Heart left ventricle (tissue), 16 donors: ENCODE data around the gene PARD3B. TPM values are rescaled to one million over a fixed set of nuclear protein-coding genes. Genes with fewer than 3 reads are reported as not detected.

ENCODE experiments used
- ATAC-seq, 4 donors: fragments of 200-7000 bp; cut with Tn5 transposase; one replicate each; pipeline ENCODE4 v1.9.1; 2020 to 2022; ENCODE audit warnings: moderate library complexity in 4 of 4, mild to moderate bottlenecking in 3 of 4, moderate number of reproducible peaks in 1 of 4
- DNase-seq, 5 donors: peaks; one replicate each; pipeline ENCODE4 v3.0.0-alpha.2; 2020
- H3K27ac ChIP-seq, 12 donors: fragments of 200-600 bp; sonication (generic) in 4 of 12; one replicate each; pipeline versions ENCODE4 v1.5.0 to v1.8.0; 2016 to 2022; ENCODE audit warnings: mild to moderate bottlenecking in 2 of 12
- H3K27me3 ChIP-seq, 9 donors: fragments of 200-600 bp; sonication (generic) in 2 of 9; one replicate each; pipeline versions ENCODE4 v1.5.1 to v1.8.0; 2016 to 2022; ENCODE audit warnings: mild to moderate bottlenecking in 3 of 9
- H3K36me3 ChIP-seq, 9 donors: fragments of 200-600 bp; sonication (generic) in 2 of 9; one replicate each; pipeline versions ENCODE4 v1.5.0 to v1.8.0; 2018 to 2022; ENCODE audit warnings: mild to moderate bottlenecking in 2 of 9
- H3K4me1 ChIP-seq, 12 donors: fragments of 200-600 bp; sonication (generic) in 4 of 12; one replicate each; pipeline versions ENCODE4 v1.5.0 to v1.8.0; 2016 to 2022; ENCODE audit warnings: mild to moderate bottlenecking in 3 of 12
- H3K4me3 ChIP-seq, 12 donors: fragments of 200-600 bp; sonication (generic) in 4 of 12; one replicate each; pipeline versions ENCODE4 v1.5.0 to v1.8.0; 2017 to 2022; ENCODE audit warnings: mild to moderate bottlenecking in 9 of 12, moderate library complexity in 4 of 12
- H3K9me3 ChIP-seq, 12 donors: fragments of 200-600 bp; sonication (generic) in 4 of 12; one replicate each; pipeline versions ENCODE4 v1.5.0 to v1.8.0; 2016 to 2022; ENCODE audit warnings: mild to moderate bottlenecking in 1 of 12
- POLR2A ChIP-seq, 2 donors: fragments of 450-650 bp; IDR thresholded peaks; one replicate each; pipeline ENCODE4 v1.6.1; 2017; ENCODE audit warnings: antibody characterized with exemption in 2 of 2, mild to moderate bottlenecking in 2 of 2, moderate library complexity in 2 of 2
- WGBS, 4 donors: extraction: QIAGEN DNeasy Blood & Tissue Kit in 2 of 4; methylation state at CpG; one replicate each; pipeline versions ENCODE4 v1.1.5 to v1.1.7; 2013 to 2018; 5-methylcytosine and 5-hydroxymethylcytosine counted together
- intact Hi-C, 10 donors: fragments of 100-400 bp; cut with DNase I; formaldehyde crosslinking; loops; one replicate each; pipeline versions ENCODE4 v1.11.1 to v1.14.2; 2022
- polyA plus RNA-seq, 2 donors: library from polyadenylated mRNA; stranded (reverse); fragments of 200-250 nt; gene quantifications; one replicate each; pipeline ENCODE4 v1.2.3, GENCODE V29; 2013
- total RNA-seq, 9 donors: library from RNA; depleted of rRNA in 2 of 9; stranded (reverse); fragments of >200 nt in 2 of 9; fragmentation: NEBNext Ultra II Directional in 3 of 9; extraction: Animal tissue kit (Norgen Biotek cat#: 25700) in 3 of 9; gene quantifications; one replicate each; pipeline versions ENCODE4 v1.1.0 to v1.2.4, GENCODE V29; 2016 to 2023
- TF ChIP-seq, protein P1 (sequence below), 12 donors: fragments of 200-600 bp; sonication (generic) in 4 of 12; IDR thresholded peaks; one replicate each; pipeline versions ENCODE4 v1.5.0 to v1.8.0; 2018 to 2022; ENCODE audit warnings: antibody characterized with exemption in 12 of 12, mild to moderate bottlenecking in 5 of 12
- donor health status: ischemic (EF 13 %, LVEDD 7.1; RV severe dilation, severe dysfunction).
- donor health status: healthy with polysubstance abuse.
- donor health status: DM: no; HTN: yes; CAD: no.
- donor health status: DM: no; HTN: no; CAD: no.
- donor health status: ischemic (EF 25% LVEDD 6.9; RV normal size, moderate dysfunction).
- donor health status: ischemic (EF 25% LVEDD 5.7; RV mildly dilated, moderate dysfunction).
- donor health status: healthy.
- donor health status: DM: yes; HTN: yes; CAD: no.
- donor health status: ischemic (EF 35%, LVEDD 5.7; RV mildly dilated, moderate dysfunction).
- donor health status: nonischemic (EF 11% LVEDD 7.7; RV severe dilation, severe dysfunction).
- donor health status: DM: yes; HTN: yes; CAD: no.
- donor health status: PGD.
- donor health status: ischemic (EF 29% LVEDD 5.4; RV normal size, mild dysfunction).
- donor health status: nonischemic (EF 23%, LVEDD 6.1; RV moderate dilation, normal function).

Gene PARD3B
- total and polyA plus RNA-seq, 11 donors: 0.71 to 15.1 (median 6.2) TPM

DNA sequence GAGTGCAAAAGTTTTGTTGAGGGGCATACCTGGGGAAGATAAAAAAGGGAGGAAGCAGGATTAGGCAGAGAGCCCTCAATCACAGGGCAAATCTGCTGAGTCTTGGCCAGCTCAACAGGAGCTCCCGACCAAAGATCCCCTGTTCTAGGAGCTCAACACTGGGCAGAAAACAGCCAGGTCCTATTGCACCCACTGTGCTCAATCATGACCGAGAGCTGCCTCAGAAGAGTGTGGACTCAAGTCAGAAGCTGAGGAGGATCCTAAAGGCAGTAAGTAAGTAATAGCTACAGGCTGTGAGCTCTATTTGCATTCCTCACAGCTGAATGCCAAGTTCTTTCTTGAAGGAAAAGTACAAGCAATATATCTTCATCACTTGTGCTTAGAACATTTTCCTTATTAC is 802.6 kb downstream of the PARD3B start:
- DNase-seq (no peak), ATAC-seq (no peak)
- TF ChIP-seq POLR2A (IDR thresholded peaks at IDR 0.05): no peak
- TF ChIP-seq, protein P1, sequence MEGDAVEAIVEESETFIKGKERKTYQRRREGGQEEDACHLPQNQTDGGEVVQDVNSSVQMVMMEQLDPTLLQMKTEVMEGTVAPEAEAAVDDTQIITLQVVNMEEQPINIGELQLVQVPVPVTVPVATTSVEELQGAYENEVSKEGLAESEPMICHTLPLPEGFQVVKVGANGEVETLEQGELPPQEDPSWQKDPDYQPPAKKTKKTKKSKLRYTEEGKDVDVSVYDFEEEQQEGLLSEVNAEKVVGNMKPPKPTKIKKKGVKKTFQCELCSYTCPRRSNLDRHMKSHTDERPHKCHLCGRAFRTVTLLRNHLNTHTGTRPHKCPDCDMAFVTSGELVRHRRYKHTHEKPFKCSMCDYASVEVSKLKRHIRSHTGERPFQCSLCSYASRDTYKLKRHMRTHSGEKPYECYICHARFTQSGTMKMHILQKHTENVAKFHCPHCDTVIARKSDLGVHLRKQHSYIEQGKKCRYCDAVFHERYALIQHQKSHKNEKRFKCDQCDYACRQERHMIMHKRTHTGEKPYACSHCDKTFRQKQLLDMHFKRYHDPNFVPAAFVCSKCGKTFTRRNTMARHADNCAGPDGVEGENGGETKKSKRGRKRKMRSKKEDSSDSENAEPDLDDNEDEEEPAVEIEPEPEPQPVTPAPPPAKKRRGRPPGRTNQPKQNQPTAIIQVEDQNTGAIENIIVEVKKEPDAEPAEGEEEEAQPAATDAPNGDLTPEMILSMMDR (IDR thresholded peaks at IDR 0.05): no peak
- Histone ChIP-seq H3K4me1 (no peaks in the 10 kb centered on the region), H3K36me3 (no peaks in the 10 kb centered on the region), H3K9me3 (no peaks in the 10 kb centered on the region), H3K27ac (no peak overlapping the region), H3K27me3 (no peaks in the 10 kb centered on the region), H3K4me3 (no peak overlapping the region)
- WGBS, 4 donors: 75 to 84% (median 78%) methylated on average over 2 of the region's 2 CpGs
- intact Hi-C loops: no loop called here

DNA sequence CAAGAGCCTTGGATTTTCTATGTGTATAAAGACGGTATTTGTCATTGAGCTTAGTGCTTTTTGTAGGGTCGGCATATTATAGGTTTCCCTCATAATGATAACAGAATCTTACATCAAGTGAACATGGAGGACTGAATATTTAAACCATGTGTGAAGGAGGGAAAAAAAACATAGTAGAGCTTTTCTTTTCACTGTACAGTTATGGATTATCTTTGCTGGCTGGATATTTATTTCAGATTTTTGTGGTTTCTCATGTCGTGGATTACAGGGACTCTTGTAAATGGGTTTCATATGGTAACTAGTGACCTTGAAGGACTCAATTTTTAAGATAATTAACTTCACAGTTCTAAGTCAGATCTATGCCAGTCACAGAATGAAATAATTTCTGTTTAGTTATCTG is 806.8 kb downstream of the PARD3B start:
- 89 to 93% (median 91%) methylated on average over 3 of the region's 3 CpGs for WGBS, 4 donors
- Histone ChIP-seq H3K36me3 (no peaks in the 10 kb centered on the region), H3K27ac (no peak overlapping the region), H3K9me3 (no peaks in the 10 kb centered on the region), H3K27me3 (no peaks in the 10 kb centered on the region), H3K4me3 (no peak overlapping the region), H3K4me1 (no peaks in the 10 kb centered on the region)
- DNase-seq (no peak), ATAC-seq (no peak)
- intact Hi-C loops: no loop called here
- TF ChIP-seq POLR2A (IDR thresholded peaks at IDR 0.05): no peak
- TF ChIP-seq, protein P1 (IDR thresholded peaks at IDR 0.05): no peak

DNA sequence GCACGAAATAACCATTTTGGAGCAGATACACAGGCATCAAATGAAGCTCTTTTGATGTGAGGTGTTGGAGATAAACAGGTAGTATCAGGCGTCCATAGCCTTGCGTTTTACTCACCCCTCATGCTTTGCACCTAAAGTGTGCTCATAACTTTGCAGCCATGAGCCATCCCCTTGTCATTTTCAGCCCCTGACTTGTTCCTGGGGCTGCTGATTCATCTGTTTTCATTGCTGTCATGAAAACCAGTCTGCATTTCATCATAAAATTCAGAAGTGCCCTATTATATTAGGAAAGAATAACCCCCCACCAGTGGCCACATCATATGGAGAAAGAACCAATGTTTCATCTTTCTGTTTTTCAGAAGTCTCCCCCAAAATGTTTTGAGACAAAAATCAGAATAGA is 807.3 kb downstream of the PARD3B start:
- no peaks in the 10 kb centered on the region for H3K9me3 ChIP-seq
- H3K27ac ChIP-seq: no peak overlapping the region
- DNase-seq (no peak), ATAC-seq (no peak)
- 94 to 100% (median 99%) methylated on average over 3 of the region's 3 CpGs for WGBS, 4 donors
- H3K27me3 ChIP-seq: no peaks in the 10 kb centered on the region
- H3K4me1 ChIP-seq: no peaks in the 10 kb centered on the region
- no peak overlapping the region for H3K4me3 ChIP-seq
- intact Hi-C loops: no loop called here
- TF ChIP-seq POLR2A (IDR thresholded peaks at IDR 0.05): no peak
- no peaks in the 10 kb centered on the region for H3K36me3 ChIP-seq

DNA sequence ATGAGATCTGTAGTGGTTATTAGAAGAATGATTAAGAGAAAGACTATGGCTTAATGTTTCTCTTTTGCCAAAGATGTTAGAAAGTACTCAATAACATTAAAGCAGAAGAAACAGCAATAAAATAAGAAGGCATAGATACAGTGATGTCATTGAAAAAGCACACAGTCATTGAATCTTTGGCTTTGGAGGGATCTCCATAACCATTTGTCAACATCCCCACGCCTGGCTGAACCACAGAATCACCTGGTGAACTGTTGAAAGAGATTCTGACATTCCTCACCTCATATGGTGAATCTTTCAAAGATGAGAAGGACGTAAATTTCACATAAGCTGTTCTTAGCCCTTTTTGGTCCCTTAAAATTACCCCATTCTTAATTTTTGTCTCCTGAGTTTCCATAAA is 812.5 kb downstream of the PARD3B start:
- TF ChIP-seq POLR2A (IDR thresholded peaks at IDR 0.05): no peak
- TF ChIP-seq, protein P1 (IDR thresholded peaks at IDR 0.05): no peak
- DNase-seq: no peak

DNA sequence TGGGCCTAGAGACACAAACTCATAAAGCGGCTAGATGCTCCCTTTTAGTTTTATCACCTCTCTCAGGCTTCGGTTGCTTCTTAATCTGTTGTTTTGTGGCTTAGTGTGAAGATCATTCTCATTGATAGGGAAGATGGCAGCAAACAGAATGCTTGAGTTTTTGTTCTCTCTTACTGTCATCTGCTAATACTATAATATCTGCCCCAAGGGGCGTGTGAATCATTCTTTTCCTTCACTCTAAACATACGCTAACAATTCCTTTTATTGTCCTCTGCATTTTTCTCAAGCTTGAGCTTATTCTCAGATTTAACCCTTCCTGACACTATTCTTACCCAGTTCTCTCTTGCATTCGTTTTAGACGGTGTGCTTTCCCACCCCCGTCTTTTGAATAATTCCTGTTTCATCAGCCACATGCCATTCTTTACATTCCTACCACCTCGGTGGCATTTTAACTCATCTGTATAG is 813.1 kb downstream of the PARD3B start:
- TF ChIP-seq, protein P1 (IDR thresholded peaks at IDR 0.05): no peak
- no peak for TF ChIP-seq POLR2A (IDR thresholded peaks at IDR 0.05)
- intact Hi-C loops: no loop called here
- Histone ChIP-seq H3K27ac (no peak overlapping the region), H3K36me3 (no peaks in the 10 kb centered on the region), H3K9me3 (no peaks in the 10 kb centered on the region), H3K27me3 (no peaks in the 10 kb centered on the region), H3K4me3 (no peak overlapping the region), H3K4me1 (no peaks in the 10 kb centered on the region)
- WGBS, 4 donors: 62 to 68% (median 66%) methylated on average over 8 of the region's 8 CpGs
- ATAC-seq (no peak), DNase-seq (no peak)

More for the DNA sequence above, 812.5 kb downstream of the PARD3B start:
- H3K27ac ChIP-seq: no peak overlapping the region
- ATAC-seq: no peak
- 53 to 100% (median 63%) methylated on average over 2 of the region's 2 CpGs for WGBS, 4 donors
- H3K4me3 ChIP-seq: no peak overlapping the region
- intact Hi-C loops: no loop called here
- no peaks in the 10 kb centered on the region for H3K4me1 ChIP-seq
- H3K36me3 ChIP-seq: no peaks in the 10 kb centered on the region
- H3K9me3 ChIP-seq: no peaks in the 10 kb centered on the region
- H3K27me3 ChIP-seq: no peaks in the 10 kb centered on the region
